NCI-H128 (cell line): ENCODE measurements around the gene CTSA.
A peak's percentile ranks its signal among the peaks of the same experiment; 100 is the strongest.

Source experiments
- DNase-seq: peaks from one replicate; lab custom pipeline; 2025; ENCODE audit not compliant: unreplicated experiment; lab: John Stamatoyannopoulos, UW

Gene CTSA

DNA sequence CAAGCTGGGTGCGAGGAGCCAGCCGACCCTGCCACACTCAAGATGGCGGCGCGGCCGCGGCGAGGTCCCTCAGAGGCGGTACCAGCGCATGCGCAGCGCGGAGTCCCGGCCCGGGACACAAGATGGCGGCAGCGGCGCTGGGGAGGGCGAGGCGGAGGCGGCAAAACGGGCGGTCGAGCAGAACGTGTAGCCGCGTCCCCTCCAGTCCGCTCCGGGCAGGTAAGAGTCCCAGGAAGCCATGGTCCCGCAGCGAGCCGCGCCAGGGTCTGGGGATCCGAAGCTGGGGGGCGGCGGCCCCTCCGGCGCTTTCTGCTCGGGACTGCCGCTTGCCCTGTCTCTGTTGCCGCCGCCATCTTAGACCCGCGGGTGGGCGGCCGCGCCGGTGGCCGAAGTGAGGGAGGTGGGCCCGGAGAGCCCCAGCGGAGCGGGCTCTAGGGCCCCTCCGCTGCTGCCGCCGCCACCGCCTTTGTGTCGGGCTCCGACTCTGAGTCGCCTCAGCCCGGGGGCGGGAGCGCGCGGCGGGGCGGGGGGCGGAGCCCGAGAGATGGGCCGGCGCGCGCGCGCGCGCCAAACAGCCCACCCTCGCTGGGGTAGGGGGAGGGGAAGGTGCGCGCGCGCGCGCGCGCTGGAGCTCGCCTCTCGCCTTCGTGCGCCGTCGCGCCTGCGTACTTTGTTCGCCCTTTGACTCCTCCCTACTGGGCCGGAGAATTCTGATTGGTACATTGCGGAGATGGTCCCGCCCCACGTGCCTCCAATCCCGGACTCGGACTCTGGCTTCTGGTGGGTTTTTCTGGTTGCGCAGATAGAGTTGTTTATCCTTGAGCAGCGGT is 43.7 kb downstream of the CTSA start, which contains the start of gene PCIF1:
Gene PCIF1, plus strand, starts transcription at position 98 of the 830 bp plus-strand sequence. CDS start 4,317 bp downstream, outside the sequence.
- DNase-seq, result peak; percentile 96

DNA sequence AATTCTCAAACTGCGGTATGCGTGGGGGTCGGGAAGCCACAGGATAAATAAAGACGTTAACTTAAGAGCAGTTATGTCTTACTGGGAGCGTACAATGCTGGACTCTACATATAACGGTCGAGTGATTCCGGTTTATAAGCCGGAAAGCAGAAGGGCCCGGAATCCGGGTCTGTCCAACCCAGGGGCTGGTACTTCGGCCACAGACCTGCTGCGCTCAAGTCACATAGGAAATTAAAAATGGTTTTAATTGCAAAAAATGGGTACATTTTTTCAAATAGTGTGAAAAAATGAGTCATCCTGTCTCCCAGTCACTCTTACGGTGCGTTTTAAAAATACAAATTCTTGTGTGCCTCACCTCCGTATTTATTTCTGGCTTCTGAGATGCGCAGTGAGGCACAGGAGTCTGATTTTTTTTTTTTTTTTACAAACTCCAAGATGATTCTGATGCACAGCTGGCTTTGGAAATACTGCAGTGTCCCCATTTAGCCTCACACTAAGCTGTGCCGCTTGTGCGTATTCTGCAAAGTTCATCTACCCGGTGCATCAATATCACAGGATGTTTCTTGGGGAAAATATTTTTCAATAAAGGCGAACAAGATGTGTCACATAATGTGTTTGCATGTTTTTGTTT is 44.4 kb downstream of the CTSA start:
- DNase-seq, result no peak

DNA sequence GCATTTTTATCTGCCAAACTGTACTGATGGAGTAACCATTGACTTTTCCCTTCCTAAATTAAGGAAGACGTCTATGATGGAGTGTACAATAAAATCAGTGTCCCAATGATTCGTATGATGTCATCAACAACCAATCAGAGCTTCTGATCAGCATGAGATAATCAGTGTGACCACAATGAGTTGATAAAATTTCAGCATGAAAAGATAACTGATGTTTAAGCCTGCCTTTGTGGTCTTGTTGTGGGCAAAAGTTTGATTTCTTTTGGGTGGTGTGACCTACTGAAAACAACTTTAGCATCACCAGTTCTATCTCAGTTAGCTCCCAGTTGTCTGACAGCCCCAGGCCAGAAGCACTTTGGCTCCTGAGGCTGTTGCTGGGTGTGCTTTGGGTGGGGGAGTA is 46.6 kb downstream of the CTSA start:
- no peak for DNase-seq

DNA sequence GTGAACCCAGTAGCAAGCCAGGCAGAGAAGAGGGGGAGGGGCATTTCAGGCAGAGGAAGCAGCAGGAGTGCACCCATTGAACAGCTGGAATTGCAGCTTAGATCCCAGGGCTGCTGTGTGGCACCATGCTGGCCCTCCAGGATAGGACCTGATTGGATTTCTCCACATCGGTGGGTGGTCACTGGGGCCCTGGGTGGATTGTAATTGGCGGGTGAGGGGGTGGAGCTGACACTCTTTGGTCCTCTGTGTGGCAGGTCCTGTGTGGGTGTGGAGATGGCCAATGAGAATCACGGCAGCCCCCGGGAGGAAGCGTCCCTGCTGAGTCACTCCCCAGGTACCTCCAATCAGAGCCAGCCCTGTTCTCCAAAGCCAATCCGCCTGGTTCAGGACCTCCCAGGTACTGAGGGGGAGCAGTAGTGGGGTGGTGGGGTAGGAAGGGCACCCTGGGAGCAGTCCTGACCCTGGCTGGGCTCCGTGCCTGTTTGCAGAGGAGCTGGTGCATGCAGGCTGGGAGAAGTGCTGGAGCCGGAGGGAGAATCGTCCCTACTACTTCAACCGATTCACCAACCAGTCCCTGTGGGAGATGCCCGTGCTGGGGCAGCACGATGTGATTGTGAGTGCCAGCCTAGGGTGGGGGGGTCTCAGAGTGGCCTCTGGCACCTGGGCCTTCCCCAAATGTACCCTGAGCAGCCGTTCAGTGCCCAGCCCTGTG is 47.7 kb downstream of the CTSA start:
- no peak for DNase-seq

DNA sequence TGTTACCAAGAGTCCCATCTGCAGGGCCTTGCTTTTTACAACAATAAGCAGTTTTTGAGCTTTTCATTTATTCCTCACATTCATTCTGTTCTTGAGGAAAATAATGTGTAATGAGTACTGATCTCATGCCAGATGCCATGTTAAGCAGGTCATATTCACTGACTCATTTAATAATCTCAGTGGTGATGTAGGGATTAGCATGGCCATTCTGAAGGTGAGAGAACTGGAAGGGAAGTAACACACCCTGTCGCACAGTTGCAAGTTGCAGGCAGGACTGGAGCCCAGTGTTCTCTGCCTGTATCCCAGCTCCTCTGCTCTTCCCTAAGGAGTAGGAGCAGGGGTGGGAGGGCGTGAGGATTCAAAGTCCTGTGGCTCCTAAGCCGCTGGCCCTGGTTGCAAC is 48.9 kb downstream of the CTSA start:
- no peak for DNase-seq

DNA sequence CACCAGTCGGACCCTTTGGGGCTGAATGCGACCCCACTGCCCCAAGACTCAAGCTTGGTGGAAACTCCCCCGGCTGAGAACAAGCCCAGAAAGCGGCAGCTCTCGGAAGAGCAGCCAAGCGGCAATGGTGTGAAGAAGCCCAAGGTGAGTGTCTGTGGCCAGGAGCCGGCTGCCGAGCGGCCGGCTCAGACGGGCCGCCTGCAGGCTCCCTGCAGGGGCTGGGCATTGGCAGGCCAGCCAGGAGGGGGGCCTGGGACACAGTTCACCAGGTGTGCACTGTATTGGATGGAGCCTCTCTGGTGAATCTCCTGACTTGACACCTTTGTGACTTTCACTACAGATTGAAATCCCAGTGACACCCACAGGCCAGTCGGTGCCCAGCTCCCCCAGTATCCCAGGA is 49.3 kb downstream of the CTSA start:
- no peak for DNase-seq

DNA sequence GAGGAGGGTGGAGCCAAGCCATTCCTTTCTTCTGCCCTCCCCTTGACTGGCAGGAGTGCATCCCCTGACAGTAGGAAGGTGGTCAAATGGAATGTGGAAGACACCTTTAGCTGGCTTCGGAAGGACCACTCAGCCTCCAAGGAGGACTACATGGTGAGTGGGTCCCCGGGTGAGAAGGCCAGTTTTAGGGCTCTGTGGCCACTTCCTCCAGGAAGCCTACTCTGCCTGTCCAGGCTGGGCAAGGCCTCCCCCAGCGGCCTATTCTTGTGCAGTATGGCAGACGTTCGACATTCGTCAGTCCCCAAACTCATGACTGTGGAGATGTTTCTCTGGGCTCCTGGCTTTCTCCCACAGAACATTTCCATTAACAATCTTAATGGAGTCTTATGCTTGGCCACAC is 52.5 kb downstream of the CTSA start:
- DNase-seq, result no peak

DNA sequence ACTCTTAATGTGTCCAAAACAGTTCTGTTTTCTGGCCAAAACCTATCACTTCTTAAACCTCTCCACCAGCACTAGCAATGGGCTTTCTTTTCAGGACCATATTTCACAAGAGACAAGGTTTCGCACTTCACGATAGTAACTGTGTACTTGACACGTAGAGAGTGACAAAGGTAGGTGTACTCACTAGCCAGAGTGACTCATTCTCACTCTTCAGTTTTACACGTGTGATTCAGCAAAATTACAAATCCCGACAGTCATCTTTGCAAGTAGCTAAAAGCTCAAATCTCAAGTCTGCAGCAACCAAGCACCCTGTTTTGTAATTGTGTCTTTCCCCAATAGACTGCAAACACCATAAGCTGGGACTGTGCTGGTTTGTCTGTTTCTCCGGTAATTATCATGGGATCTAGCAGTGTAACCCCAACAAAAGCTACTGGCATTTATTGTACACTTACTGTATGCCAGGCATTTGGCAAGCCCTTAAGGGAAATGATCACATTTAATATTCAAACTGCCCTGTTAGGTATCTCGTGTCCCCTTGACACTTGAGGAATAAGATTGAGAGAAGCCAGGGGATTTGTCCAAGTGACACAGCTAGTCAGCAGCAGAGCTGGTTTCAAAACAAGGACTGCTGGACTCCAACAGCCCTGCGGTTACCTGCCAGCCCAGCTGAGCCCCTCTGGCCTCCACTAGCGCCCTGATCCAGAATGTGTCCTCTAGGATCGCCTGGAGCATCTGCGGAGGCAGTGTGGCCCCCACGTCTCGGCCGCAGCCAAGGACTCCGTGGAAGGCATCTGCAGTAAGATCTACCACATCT is 53.2 kb downstream of the CTSA start:
- DNase-seq, result no peak

DNA sequence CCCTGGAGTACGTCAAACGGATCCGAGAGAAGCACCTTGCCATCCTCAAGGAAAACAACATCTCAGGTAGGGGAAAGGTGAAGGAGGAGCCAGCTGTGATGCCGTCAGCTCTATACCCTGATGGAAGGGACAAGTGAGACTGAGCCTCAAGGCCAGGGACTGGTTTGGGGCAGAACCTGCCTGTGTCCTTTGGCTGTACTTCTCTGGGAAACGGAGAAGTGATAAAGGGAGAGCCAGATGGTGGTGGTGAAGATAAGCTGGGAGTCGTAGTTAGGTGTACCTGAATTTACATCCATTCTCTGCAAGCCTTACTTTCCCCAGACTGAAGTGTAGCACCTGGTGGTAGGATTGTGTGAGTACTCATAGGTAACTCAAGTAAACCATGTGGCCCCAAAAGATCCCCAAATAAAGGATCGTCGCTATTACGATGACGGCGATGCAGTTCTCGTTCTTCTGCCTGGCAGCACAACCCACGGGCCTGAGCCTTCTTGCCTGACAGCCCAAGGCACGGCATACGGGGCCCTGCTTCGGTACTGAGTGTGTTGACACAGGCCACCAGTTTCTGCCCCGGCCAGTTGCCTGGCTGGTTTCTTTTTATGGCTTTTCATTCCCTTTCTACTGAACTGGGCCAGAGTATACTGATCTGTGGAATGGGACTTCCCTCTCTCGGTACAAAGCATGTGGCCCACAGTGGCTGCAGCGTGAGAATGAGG is 54.0 kb downstream of the CTSA start:
- no peak for DNase-seq

DNA sequence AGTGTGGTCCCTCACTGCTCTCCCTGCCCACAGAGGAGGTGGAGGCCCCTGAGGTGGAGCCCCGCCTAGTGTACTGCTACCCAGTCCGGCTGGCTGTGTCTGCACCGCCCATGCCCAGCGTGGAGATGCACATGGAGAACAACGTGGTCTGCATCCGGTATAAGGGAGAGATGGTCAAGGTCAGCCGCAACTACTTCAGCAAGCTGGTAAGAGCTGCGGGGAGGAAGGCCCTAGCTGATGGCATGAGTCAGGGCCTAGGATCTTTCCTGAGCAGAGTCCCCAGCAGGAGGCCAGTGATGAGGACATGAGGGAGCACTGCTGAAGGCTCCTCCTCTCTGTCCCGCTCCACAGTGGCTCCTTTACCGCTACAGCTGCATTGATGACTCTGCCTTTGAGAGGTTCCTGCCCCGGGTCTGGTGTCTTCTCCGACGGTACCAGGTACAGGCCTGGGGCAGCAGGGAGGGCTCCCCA is 54.6 kb downstream of the CTSA start:
- DNase-seq, result no peak

DNA sequence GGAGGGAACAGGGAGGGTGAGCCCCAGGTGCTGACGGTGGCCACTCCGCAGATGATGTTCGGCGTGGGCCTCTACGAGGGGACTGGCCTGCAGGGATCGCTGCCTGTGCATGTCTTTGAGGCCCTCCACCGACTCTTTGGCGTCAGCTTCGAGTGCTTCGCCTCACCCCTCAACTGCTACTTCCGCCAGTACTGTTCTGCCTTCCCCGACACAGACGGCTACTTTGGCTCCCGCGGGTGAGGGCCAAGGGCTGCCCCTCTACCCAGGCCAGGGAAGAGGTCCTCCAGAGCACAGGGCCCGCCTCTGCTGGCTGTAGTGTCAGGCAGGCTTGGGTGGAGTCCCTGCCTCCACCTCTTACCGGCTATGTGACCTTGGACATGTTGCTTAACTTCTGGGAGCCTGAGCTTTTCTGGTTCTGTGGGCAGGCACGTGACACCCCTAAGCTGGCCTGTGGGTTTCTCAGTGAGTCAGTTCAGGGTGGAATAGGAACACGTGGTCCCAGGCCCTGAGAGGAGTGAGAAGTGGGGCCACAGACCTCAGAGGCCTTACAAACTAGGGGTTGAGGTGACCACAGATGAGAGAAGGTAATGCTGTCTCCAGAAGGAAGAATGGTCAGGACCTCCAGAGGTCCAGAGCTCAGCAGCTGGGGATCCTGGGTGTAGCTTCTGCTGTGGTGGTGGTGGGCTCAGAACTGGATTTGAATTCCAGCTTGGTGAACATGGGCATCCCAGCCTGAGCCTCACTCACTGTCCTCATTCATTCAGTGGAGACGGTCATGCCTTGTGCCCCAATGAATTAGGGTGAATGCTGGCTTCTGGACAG is 55.2 kb downstream of the CTSA start:
- DNase-seq, result no peak

DNA sequence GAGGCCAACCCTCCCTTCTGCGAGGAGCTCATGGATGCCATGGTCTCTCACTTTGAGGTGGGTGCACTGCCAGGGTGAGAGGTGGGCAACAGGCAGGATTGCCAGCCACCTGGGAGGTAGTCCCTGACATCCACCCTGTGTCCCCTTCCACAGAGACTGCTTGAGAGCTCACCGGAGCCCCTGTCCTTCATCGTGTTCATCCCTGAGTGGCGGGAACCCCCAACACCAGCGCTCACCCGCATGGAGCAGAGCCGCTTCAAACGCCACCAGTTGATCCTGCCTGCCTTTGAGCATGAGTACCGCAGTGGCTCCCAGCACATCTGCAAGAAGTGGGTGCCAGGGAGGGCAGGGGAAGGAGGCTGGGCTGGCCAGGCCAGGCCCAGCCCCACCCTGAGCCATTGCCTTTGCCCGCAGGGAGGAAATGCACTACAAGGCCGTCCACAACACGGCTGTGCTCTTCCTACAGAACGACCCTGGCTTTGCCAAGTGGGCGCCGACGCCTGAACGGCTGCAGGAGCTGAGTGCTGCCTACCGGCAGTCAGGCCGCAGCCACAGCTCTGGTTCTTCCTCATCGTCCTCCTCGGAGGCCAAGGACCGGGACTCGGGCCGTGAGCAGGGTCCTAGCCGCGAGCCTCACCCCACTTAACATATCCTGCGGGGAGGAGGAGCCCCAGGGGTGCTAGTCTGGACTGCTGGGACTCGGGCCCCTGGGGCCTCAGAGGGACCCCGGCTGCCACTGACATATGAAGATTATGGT is 56.2 kb downstream of the CTSA start:
- DNase-seq, result no peak

DNA sequence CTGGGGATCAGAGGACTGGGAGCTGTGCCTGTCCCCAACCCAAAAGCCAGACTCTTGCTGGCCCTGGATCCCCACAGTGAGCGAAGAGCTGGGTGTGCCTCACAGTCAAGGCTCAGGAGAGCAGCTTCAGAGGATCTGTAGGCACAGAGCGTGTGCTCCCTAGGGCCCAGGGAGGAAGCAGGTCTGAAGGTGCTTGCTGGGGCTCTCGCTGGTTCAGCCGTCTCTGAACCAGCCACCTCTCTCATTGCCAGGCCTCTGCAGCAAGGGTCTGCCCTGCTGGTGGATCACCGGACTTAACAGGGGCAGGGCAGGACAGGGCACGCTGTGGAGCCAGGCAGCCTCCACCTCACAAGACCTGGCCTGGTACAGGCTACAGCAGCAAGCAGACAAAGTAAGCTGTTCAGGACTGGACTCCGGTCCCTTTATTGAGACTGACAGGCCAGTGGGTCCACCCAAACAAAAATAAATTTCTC is 57.2 kb downstream of the CTSA start:
- DNase-seq, result no peak
